Endodermal cell (in vitro differentiated cells): ENCODE results near the gene AFF2. TPM values are rescaled to one million over a fixed set of nuclear protein-coding genes. Genes with fewer than 3 reads are reported as not detected.

Experiments used
- DNase-seq: peaks from one replicate; pipeline ENCODE4 v3.0.0-alpha.2; 2017
- H3K27ac ChIP-seq: 2 replicates; pipeline ENCODE4 v1.5.1; 2013; ENCODE audit warnings: mild to moderate bottlenecking, low read depth, low read length, moderate library complexity
- H3K27me3 ChIP-seq: 2 replicates; pipeline ENCODE4 v1.6.1; 2013; ENCODE audit warnings: mild to moderate bottlenecking, low read length, moderate library complexity; ENCODE audit not compliant: insufficient read depth, control insufficient read depth, poor library complexity, severe bottlenecking
- H3K36me3 ChIP-seq: 2 replicates; pipeline ENCODE4 v1.7.0; 2013; ENCODE audit warnings: mild to moderate bottlenecking, low read length, moderate library complexity; ENCODE audit not compliant: control insufficient read depth, insufficient read depth
- H3K4me1 ChIP-seq: one replicate; pipeline ENCODE4 v1.7.0; 2013; ENCODE audit warnings: low read length; ENCODE audit not compliant: control insufficient read depth, insufficient read depth
- H3K4me3 ChIP-seq: 2 replicates; pipeline ENCODE4 v1.5.1; 2013; ENCODE audit warnings: mild to moderate bottlenecking, low read length, moderate library complexity
- H3K9ac ChIP-seq: 2 replicates; pipeline ENCODE4 v1.6.1; 2013; ENCODE audit warnings: mild to moderate bottlenecking, low read length, moderate library complexity; ENCODE audit not compliant: poor library complexity, severe bottlenecking; ENCODE audit errors: extremely low read depth
- H3K9me3 ChIP-seq: 2 replicates; pipeline ENCODE4 v1.6.1; 2013; ENCODE audit warnings: mild to moderate bottlenecking, low read length, moderate library complexity; ENCODE audit not compliant: control insufficient read depth
- H3K27ac Mint-ChIP-seq: 2 replicates; pipeline ENCODE4 v1.8.0; 2020; ENCODE audit warnings: mixed read lengths
- H3K27me3 Mint-ChIP-seq: 2 replicates; pipeline ENCODE4 v1.8.0; 2021; ENCODE audit warnings: mild to moderate bottlenecking, mixed read lengths; ENCODE audit not compliant: insufficient read depth
- H3K36me3 Mint-ChIP-seq: 2 replicates; pipeline ENCODE4 v1.8.0; 2020; ENCODE audit warnings: low read depth, mixed read lengths
- H3K4me1 Mint-ChIP-seq: 2 replicates; pipeline ENCODE4 v1.8.0; 2020; ENCODE audit warnings: mixed read lengths
- H3K4me3 Mint-ChIP-seq: 2 replicates; pipeline ENCODE4 v1.8.0; 2020; ENCODE audit warnings: mild to moderate bottlenecking, moderate library complexity, mixed read lengths
- H3K9me3 Mint-ChIP-seq: 2 replicates; pipeline ENCODE4 v1.8.0; 2020; ENCODE audit warnings: mild to moderate bottlenecking, mixed read lengths
- CTCF ChIP-seq: fragments of 200-600 bp; sonication (generic); conservative IDR thresholded peaks from 2 replicates; pipeline ENCODE4 v1.5.0; 2021; ENCODE audit warnings: antibody characterized with exemption, mild to moderate bottlenecking
- WGBS, 2 experiments: methylation state at CpG; one replicate each; pipeline versions ENCODE4 v1.1.5 to v1.1.7; 2013; ENCODE audit warnings: missing lambda C conversion rate in 2 of 2, mixed read lengths in 1 of 2; ENCODE audit not compliant: insufficient coverage in 1 of 2, insufficient read length in 1 of 2; 5-methylcytosine and 5-hydroxymethylcytosine counted together
- total RNA-seq, 2 donors: library from RNA; stranded (reverse); fragmentation: NEBNext Ultra II Directional in 1 of 2; extraction: Animal tissue kit (Norgen Biotek cat#: 25700) in 1 of 2; gene quantifications; 2 replicates in 1 of 2; 3 replicates in 1 of 2; pipeline ENCODE4 v1.2.1, GENCODE V29; 2021

The AFF2 gene
- total RNA-seq, 2 donors from 2014 or later, result 3.7 to 5.6 TPM

DNA sequence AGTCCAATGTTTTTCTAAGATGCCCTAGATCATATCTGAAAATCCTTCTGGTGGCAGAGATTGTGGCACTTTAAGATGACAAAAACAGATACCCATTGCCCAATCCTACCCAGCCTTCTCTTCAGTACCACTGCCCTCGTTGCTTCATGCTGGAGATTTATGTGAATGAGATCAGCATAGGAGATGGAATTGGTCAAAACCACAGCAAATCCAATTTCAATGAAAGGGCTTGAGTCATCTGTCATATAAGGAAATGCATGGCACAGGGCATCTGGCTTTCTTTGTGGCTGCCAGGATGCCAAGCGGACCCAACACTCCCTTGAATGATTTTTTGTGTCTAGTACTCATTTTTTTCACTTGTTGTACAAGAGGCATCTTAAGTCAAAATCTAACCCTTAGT is 16.8 kb downstream of the AFF2 start:
- no peaks in the 10 kb centered on the region for H3K36me3 ChIP-seq
- no peak for DNase-seq
- Mint-ChIP-seq H3K4me3 (no peak overlapping the region), H3K4me1 (peaks cover 8% of the 10 kb centered on the region), H3K27ac (no peak overlapping the region), H3K9me3 (peaks cover 42% of the 10 kb centered on the region), H3K36me3 (no peaks in the 10 kb centered on the region), H3K27me3 (no peaks in the 10 kb centered on the region)
- H3K9me3 ChIP-seq, result no peaks in the 10 kb centered on the region
- H3K27me3 ChIP-seq, result no peaks in the 10 kb centered on the region
- TF ChIP-seq CTCF, result no peak
- no peak overlapping the region for H3K4me3 ChIP-seq
- H3K27ac ChIP-seq, result no peak overlapping the region
- no peaks in the 10 kb centered on the region for H3K4me1 ChIP-seq
- WGBS, 2 experiments, result 86% methylated on average over 2 of the region's 2 CpGs; no CpG with 5 or more reads in 1 of the 2 experiments
- no peak overlapping the region for H3K9ac ChIP-seq

DNA sequence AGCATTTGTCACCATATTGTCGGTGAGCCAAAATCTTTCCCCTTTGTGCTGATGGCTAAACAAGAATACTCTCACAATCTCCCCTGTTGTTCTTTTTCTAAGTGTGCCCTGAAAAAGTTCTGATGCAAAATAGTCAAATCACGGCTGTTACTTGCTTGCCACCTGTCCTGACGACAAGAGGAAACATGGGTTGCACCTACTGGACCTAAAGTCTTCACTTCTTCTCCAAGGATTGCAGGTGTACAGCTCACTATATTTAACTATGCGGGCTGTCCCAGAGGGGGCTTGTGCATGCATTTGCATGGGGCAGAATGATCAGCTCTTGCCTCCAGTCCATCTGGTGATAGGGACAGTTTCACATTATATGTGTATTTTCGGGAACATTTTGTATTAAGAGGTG is 21.6 kb downstream of the AFF2 start:
- Mint-ChIP-seq H3K9me3 (peaks cover 23% of the 10 kb centered on the region), H3K27me3 (no peaks in the 10 kb centered on the region), H3K36me3 (no peaks in the 10 kb centered on the region), H3K4me3 (no peak overlapping the region), H3K4me1 (peaks cover 8% of the 10 kb centered on the region), H3K27ac (no peak overlapping the region)
- H3K36me3 ChIP-seq, result no peaks in the 10 kb centered on the region
- no peak for DNase-seq
- no peak overlapping the region for H3K9ac ChIP-seq
- no peaks in the 10 kb centered on the region for H3K4me1 ChIP-seq
- 95% methylated on average over 5 of the region's 5 CpGs; no CpG with 5 or more reads in 1 of the 2 experiments for WGBS, 2 experiments
- no peaks in the 10 kb centered on the region for H3K27me3 ChIP-seq
- TF ChIP-seq CTCF, result no peak
- no peak overlapping the region for H3K27ac ChIP-seq
- no peak overlapping the region for H3K4me3 ChIP-seq
- no peaks in the 10 kb centered on the region for H3K9me3 ChIP-seq

GRCh38 chrX:148523303-148524080 is 23.1 kb downstream of the AFF2 start:
- 88 to 100% methylated on average over 1 to 5 of the region's 6 CpGs for WGBS, 2 experiments
- H3K4me1 Mint-ChIP-seq, result peaks cover 2% of the 10 kb centered on the region
- Histone ChIP-seq H3K27ac (no peak overlapping the region), H3K36me3 (no peaks in the 10 kb centered on the region), H3K9me3 (no peaks in the 10 kb centered on the region), H3K4me1 (no peaks in the 10 kb centered on the region), H3K27me3 (no peaks in the 10 kb centered on the region), H3K9ac (no peak overlapping the region), H3K4me3 (no peak overlapping the region)
- no peaks in the 10 kb centered on the region for H3K36me3 Mint-ChIP-seq
- no peaks in the 10 kb centered on the region for H3K27me3 Mint-ChIP-seq
- no peak overlapping the region for H3K27ac Mint-ChIP-seq
- H3K9me3 Mint-ChIP-seq, result peaks cover 18% of the 10 kb centered on the region
- H3K4me3 Mint-ChIP-seq, result no peak overlapping the region
- DNase-seq, result no peak
- TF ChIP-seq CTCF, result no peak
